H9 (cell line): ENCODE data around the gene HNRNPF. TPM values are rescaled to one million over a fixed set of nuclear protein-coding genes. Genes with fewer than 3 reads are reported as not detected.
"Not testable (repeated sequence)": the region's sequence is repeated elsewhere in the genome, so short reads cannot be mapped to it uniquely, and the experiment has no call there.

Source experiments
- DNase-seq: peaks from one replicate; pipeline ENCODE4 v3.0.0-alpha.2; 2017
- H2AFZ ChIP-seq: one replicate; pipeline ENCODE4 v1.6.1; 2013; ENCODE audit warnings: mild to moderate bottlenecking, low read length, control low read depth, moderate library complexity
- H2AK5ac ChIP-seq: 2 replicates; pipeline ENCODE4 v1.6.1; 2013; ENCODE audit warnings: low read length, control low read depth, mixed read lengths; ENCODE audit not compliant: insufficient read length
- H2BK120ac ChIP-seq: one replicate; pipeline ENCODE4 v1.6.1; 2013; ENCODE audit warnings: low read depth, mild to moderate bottlenecking, low read length, control low read depth, inconsistent platforms; ENCODE audit not compliant: poor library complexity, severe bottlenecking
- H2BK12ac ChIP-seq: 2 replicates; pipeline ENCODE4 v1.6.1; 2013; ENCODE audit warnings: low read length, control low read depth, mixed read lengths, low read depth; ENCODE audit not compliant: insufficient read length
- H2BK15ac ChIP-seq: 2 replicates; pipeline ENCODE4 v1.6.1; 2013; ENCODE audit warnings: low read depth, low read length, control low read depth
- H2BK20ac ChIP-seq: one replicate; pipeline ENCODE4 v1.6.1; 2013; ENCODE audit warnings: low read depth, mild to moderate bottlenecking, low read length, control low read depth, inconsistent platforms; ENCODE audit not compliant: poor library complexity, severe bottlenecking
- H2BK5ac ChIP-seq: 2 replicates; pipeline ENCODE4 v1.6.1; 2013; ENCODE audit warnings: low read length, control low read depth, mixed read lengths; ENCODE audit not compliant: insufficient read length
- H3K14ac ChIP-seq: 2 replicates; pipeline ENCODE4 v1.6.1; 2013; ENCODE audit warnings: low read length, control low read depth; ENCODE audit not compliant: insufficient read depth
- H3K18ac ChIP-seq: 2 replicates; pipeline ENCODE4 v1.6.1; 2013; ENCODE audit warnings: low read depth, mild to moderate bottlenecking, mixed read lengths, low read length, control low read depth; ENCODE audit not compliant: insufficient read length
- H3K23ac ChIP-seq: 2 replicates; pipeline ENCODE4 v1.6.1; 2013; ENCODE audit warnings: low read length, control low read depth, mixed read lengths, low read depth; ENCODE audit not compliant: insufficient read length
- H3K23me2 ChIP-seq: 2 replicates; pipeline ENCODE4 v1.6.1; 2013; ENCODE audit warnings: low read depth, mild to moderate bottlenecking, mixed read lengths, low read length, control low read depth; ENCODE audit not compliant: insufficient read length, poor library complexity, severe bottlenecking
- H3K27ac ChIP-seq: 2 replicates; pipeline ENCODE4 v1.5.1; 2013; ENCODE audit warnings: low read length, control low read depth, mixed read lengths, low read depth; ENCODE audit not compliant: insufficient read length
- H3K27me3 ChIP-seq: 2 replicates; pipeline ENCODE4 v1.6.1; 2013; ENCODE audit warnings: low read length, control low read depth, inconsistent platforms; ENCODE audit not compliant: insufficient read depth
- H3K4ac ChIP-seq: 2 replicates; pipeline ENCODE4 v1.6.1; 2013; ENCODE audit warnings: low read depth, mild to moderate bottlenecking, control low read depth, inconsistent platforms, low read length, moderate library complexity
- H3K4me1 ChIP-seq: 2 replicates; pipeline ENCODE4 v1.6.1; 2013; ENCODE audit warnings: low read length, control low read depth, inconsistent platforms; ENCODE audit not compliant: insufficient read depth
- H3K4me2 ChIP-seq: 2 replicates; pipeline ENCODE4 v1.6.1; 2013; ENCODE audit warnings: low read length, control low read depth, mixed read lengths; ENCODE audit not compliant: insufficient read length, insufficient read depth
- H3K56ac ChIP-seq: 2 replicates; pipeline ENCODE4 v1.6.1; 2013; ENCODE audit warnings: low read depth, mild to moderate bottlenecking, mixed read lengths, low read length, control low read depth; ENCODE audit not compliant: insufficient read length
- H3K79me1 ChIP-seq: 2 replicates; pipeline ENCODE4 v1.6.1; 2013; ENCODE audit warnings: low read depth, mild to moderate bottlenecking, moderate library complexity, low read length, control low read depth, inconsistent platforms; ENCODE audit not compliant: insufficient read depth, poor library complexity, severe bottlenecking
- H3K79me2 ChIP-seq: 2 replicates; pipeline ENCODE4 v1.6.1; 2013; ENCODE audit warnings: low read length, control low read depth, inconsistent platforms; ENCODE audit not compliant: insufficient read depth
- H3K9ac ChIP-seq: 2 replicates; pipeline ENCODE4 v1.6.1; 2013; ENCODE audit warnings: low read length, control low read depth, mixed read lengths; ENCODE audit not compliant: insufficient read length; ENCODE audit errors: extremely low read depth
- H3K9me3 ChIP-seq: one replicate; pipeline ENCODE4 v1.6.1; 2013; ENCODE audit warnings: low read depth, low read length, inconsistent platforms; ENCODE audit not compliant: control insufficient read depth
- H3T11ph ChIP-seq: one replicate; pipeline ENCODE4 v1.6.1; 2013; ENCODE audit warnings: mild to moderate bottlenecking, low read length, control low read depth, inconsistent platforms
- H4K20me1 ChIP-seq: one replicate; pipeline ENCODE4 v1.6.1; 2013; ENCODE audit not compliant: control insufficient read depth, insufficient read length, insufficient read depth
- H4K5ac ChIP-seq: 2 replicates; pipeline ENCODE4 v1.6.1; 2013; ENCODE audit warnings: low read depth, mild to moderate bottlenecking, mixed read lengths, low read length, control low read depth; ENCODE audit not compliant: insufficient read length
- H4K8ac ChIP-seq: replicated peaks from 2 replicates; pipeline ENCODE4 v1.6.1; 2013; ENCODE audit warnings: low read length, control low read depth, mixed read lengths, low read depth; ENCODE audit not compliant: insufficient read length
- H4K91ac ChIP-seq: 2 replicates; pipeline ENCODE4 v1.6.1; 2013; ENCODE audit warnings: low read depth, mild to moderate bottlenecking, moderate library complexity, mixed read lengths, low read length, control low read depth; ENCODE audit not compliant: insufficient read length
- H3K27ac Mint-ChIP-seq, 3 experiments: 2 replicates in 2 of 3; 3 replicates in 1 of 3; pipeline ENCODE4 v1.8.0; 2020 to 2021; ENCODE audit warnings: mixed read lengths in 3 of 3, mild to moderate bottlenecking in 1 of 3, moderate library complexity in 1 of 3
- H3K27me3 Mint-ChIP-seq: 2 replicates; pipeline ENCODE4 v1.8.0; 2021; ENCODE audit warnings: low read depth, mild to moderate bottlenecking, moderate library complexity, mixed read lengths
- H3K36me3 Mint-ChIP-seq, 3 experiments: 2 replicates in 2 of 3; 3 replicates in 1 of 3; pipeline ENCODE4 v1.8.0; 2020 to 2021; ENCODE audit warnings: low read depth in 3 of 3, mixed read lengths in 3 of 3; ENCODE audit not compliant: insufficient read depth in 1 of 3
- H3K4me1 Mint-ChIP-seq, 2 experiments: 2 replicates each; pipeline ENCODE4 v1.8.0; 2020; ENCODE audit warnings: mixed read lengths in 2 of 2
- H3K4me3 Mint-ChIP-seq, 2 experiments: 2 replicates in 1 of 2; 3 replicates in 1 of 2; pipeline ENCODE4 v1.8.0; 2020 to 2021; ENCODE audit warnings: mild to moderate bottlenecking in 2 of 2, mixed read lengths in 2 of 2, moderate library complexity in 1 of 2
- H3K9me3 Mint-ChIP-seq, 2 experiments: 2 replicates in 1 of 2; 3 replicates in 1 of 2; pipeline ENCODE4 v1.8.0; 2020; ENCODE audit warnings: mild to moderate bottlenecking in 2 of 2, mixed read lengths in 2 of 2, moderate library complexity in 1 of 2
- WGBS: extraction: QIAGEN DNeasy Blood & Tissue Kit; methylation state at CpG from one replicate; pipeline ENCODE4 v1.1.7; 2013; ENCODE audit warnings: missing lambda C conversion rate, low lambda C conversion rate, mixed read lengths; ENCODE audit not compliant: insufficient read length; ENCODE audit errors: extremely low coverage; 5-methylcytosine and 5-hydroxymethylcytosine counted together
- total RNA-seq: library from RNA; stranded (reverse); gene quantifications from 2 replicates; pipeline ENCODE4 v1.2.1, GENCODE V29; 2021

The HNRNPF gene
- total RNA-seq, 1 experiment from 2014 or later, result 411 TPM

GRCh38 chr10:43454025-43454424 is 45.0 kb upstream of the HNRNPF start:
- DNase-seq, H3K27me3 Mint-ChIP-seq, H3K27ac Mint-ChIP-seq, H3K14ac ChIP-seq, H4K20me1 ChIP-seq, H3K9me3 ChIP-seq, H3K27ac ChIP-seq, H2BK12ac ChIP-seq, H3K9me3 Mint-ChIP-seq, H4K5ac ChIP-seq, H3K23me2 ChIP-seq, H2BK15ac ChIP-seq, H3K27me3 ChIP-seq, H3K79me2 ChIP-seq, H3K4me2 ChIP-seq, H3K18ac ChIP-seq, H3K4me1 ChIP-seq, H3K23ac ChIP-seq, H2BK20ac ChIP-seq, H3K4ac ChIP-seq, H4K91ac ChIP-seq, H3K79me1 ChIP-seq, H3K56ac ChIP-seq, H4K8ac ChIP-seq, H2AK5ac ChIP-seq, H3K36me3 Mint-ChIP-seq, H2BK120ac ChIP-seq, H3K9ac ChIP-seq, H3T11ph ChIP-seq, H2AFZ ChIP-seq, H2BK5ac ChIP-seq: not testable (repeated sequence)
- peaks cover 25 to 26% of the 10 kb centered on the region in 2 experiments for H3K4me1 Mint-ChIP-seq
- WGBS, result no CpG with 5 or more reads among the region's 9 CpGs
- H3K4me3 Mint-ChIP-seq, result peak overlapping the region in 1 of 2 experiments; percentile 91; a peak in 3 of 5 replicates
